ENCODE data around the gene TMEM167B.
"Not testable (repeated sequence)": the region's sequence is repeated elsewhere in the genome, so short reads cannot be mapped to it uniquely, and the experiment has no call there.

DNA sequence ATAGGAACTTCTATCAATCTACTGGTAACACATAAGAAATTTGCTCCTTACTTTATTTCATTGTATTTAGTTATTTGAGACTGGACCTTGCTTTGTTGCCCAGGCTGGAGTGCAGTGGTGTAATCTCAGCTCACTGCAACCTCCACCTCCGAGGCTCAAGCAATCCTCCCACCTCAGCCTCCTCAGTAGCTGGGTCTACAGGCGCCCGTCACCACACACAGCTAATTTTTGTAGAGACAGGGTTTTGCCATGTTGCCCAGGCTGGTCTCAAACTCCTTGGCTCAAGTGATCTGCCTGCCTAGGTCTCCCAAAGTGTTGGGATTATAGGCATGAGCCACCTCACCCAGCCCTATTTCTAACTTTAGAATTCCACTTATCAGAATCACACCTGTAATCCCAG, 38.4 kb upstream of the TMEM167B start:
- TF ChIP-seq, protein P1, sequence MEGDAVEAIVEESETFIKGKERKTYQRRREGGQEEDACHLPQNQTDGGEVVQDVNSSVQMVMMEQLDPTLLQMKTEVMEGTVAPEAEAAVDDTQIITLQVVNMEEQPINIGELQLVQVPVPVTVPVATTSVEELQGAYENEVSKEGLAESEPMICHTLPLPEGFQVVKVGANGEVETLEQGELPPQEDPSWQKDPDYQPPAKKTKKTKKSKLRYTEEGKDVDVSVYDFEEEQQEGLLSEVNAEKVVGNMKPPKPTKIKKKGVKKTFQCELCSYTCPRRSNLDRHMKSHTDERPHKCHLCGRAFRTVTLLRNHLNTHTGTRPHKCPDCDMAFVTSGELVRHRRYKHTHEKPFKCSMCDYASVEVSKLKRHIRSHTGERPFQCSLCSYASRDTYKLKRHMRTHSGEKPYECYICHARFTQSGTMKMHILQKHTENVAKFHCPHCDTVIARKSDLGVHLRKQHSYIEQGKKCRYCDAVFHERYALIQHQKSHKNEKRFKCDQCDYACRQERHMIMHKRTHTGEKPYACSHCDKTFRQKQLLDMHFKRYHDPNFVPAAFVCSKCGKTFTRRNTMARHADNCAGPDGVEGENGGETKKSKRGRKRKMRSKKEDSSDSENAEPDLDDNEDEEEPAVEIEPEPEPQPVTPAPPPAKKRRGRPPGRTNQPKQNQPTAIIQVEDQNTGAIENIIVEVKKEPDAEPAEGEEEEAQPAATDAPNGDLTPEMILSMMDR (IDR thresholded peaks at IDR 0.05; ENCODE audit: borderline replicate concordance, extremely low read depth, low read length, poor library complexity, severe bottlenecking) = not testable (repeated sequence)
- not testable (repeated sequence) for TF ChIP-seq EZH2 (IDR thresholded peaks at IDR 0.05; ENCODE audit: borderline replicate concordance, low read depth, low read length, severe bottlenecking)

All from DND-41 (cell line).